ENCODE results near the gene FGF12. TPM values are rescaled to one million over a fixed set of nuclear protein-coding genes. Genes with fewer than 3 reads are reported as not detected.

The FGF12 gene
- polyA plus RNA-seq, 3 donors = not detected

GRCh38 chr3:192382861-192383260 is 344.5 kb downstream of the FGF12 start:
- Histone ChIP-seq H4K20me1 (ENCODE audit: insufficient read depth, low read length) (no peaks in the 10 kb centered on the region), H3K4me2 (replicated peaks; ENCODE audit: extremely low read depth, low read length, poor library complexity, severe bottlenecking) (no peak overlapping the region), H3K36me3 (replicated peaks in 1 of 2; ENCODE audit: control insufficient read depth in 1 of 2, insufficient read depth in 2 of 2, low read length in 2 of 2) (no peaks in the 10 kb centered on the region), H3K27me3 (ENCODE audit: control insufficient read depth in 2 of 2, insufficient read depth in 2 of 2, low read length in 2 of 2) (no peaks in the 10 kb centered on the region), H3K79me2 (ENCODE audit: insufficient read depth, low read length) (no peaks in the 10 kb centered on the region), H3K4me1 (ENCODE audit: control insufficient read depth in 1 of 2, insufficient read depth in 2 of 2, low read length in 2 of 2) (no peaks in the 10 kb centered on the region), H3K4me3 (replicated peaks in 1 of 3; ENCODE audit: low read depth in 2 of 3, low read length in 3 of 3) (no peak overlapping the region), H3K27ac (ENCODE audit: low read depth in 1 of 2, low read length in 2 of 2) (no peak overlapping the region), H3K9me3 (replicated peaks in 1 of 2; ENCODE audit: control insufficient read depth in 1 of 2, insufficient read depth in 1 of 2, low read length in 2 of 2) (no peaks in the 10 kb centered on the region), H3K9ac (ENCODE audit: insufficient read depth, low read length, poor library complexity, severe bottlenecking) (no peak overlapping the region), H2AFZ (ENCODE audit: insufficient read depth, low read depth, low read length, poor library complexity, severe bottlenecking) (no peak overlapping the region)
- no peaks in the 10 kb centered on the region for H3K4me1 Mint-ChIP-seq
- WGBS (ENCODE audit: insufficient coverage) = 25% methylated on average over 2 of the region's 2 CpGs
- intact Hi-C loops (cut with micrococcal nuclease) = no loop called here
- no peak overlapping the region for H3K4me3 Mint-ChIP-seq
- peaks cover 0 to 3% (median 0%) of the 10 kb centered on the region in 3 donors for H3K27me3 Mint-ChIP-seq (ENCODE audit: low read depth in 3 of 3)
- no peak for DNase-seq
- peaks cover 0 to 3% (median 0%) of the 10 kb centered on the region in 7 donors for H3K9me3 Mint-ChIP-seq
- no peak for TF ChIP-seq CTCF (IDR thresholded peaks at IDR 0.05)
- no peaks in the 10 kb centered on the region for H3K36me3 Mint-ChIP-seq
- no peak overlapping the region for H3K27ac Mint-ChIP-seq

GRCh38 chr3:192373586-192373985 is 353.8 kb downstream of the FGF12 start:
- Histone ChIP-seq H3K4me3 (replicated peaks in 1 of 3; ENCODE audit: low read depth in 2 of 3, low read length in 3 of 3) (no peak overlapping the region), H3K27me3 (ENCODE audit: control insufficient read depth in 2 of 2, insufficient read depth in 2 of 2, low read length in 2 of 2) (no peaks in the 10 kb centered on the region), H3K79me2 (ENCODE audit: insufficient read depth, low read length) (no peaks in the 10 kb centered on the region), H3K27ac (ENCODE audit: low read depth in 1 of 2, low read length in 2 of 2) (no peak overlapping the region), H4K20me1 (ENCODE audit: insufficient read depth, low read length) (no peaks in the 10 kb centered on the region), H3K9ac (ENCODE audit: insufficient read depth, low read length, poor library complexity, severe bottlenecking) (no peak overlapping the region), H3K36me3 (replicated peaks in 1 of 2; ENCODE audit: control insufficient read depth in 1 of 2, insufficient read depth in 2 of 2, low read length in 2 of 2) (no peaks in the 10 kb centered on the region), H3K9me3 (replicated peaks in 1 of 2; ENCODE audit: control insufficient read depth in 1 of 2, insufficient read depth in 1 of 2, low read length in 2 of 2) (no peaks in the 10 kb centered on the region), H3K4me1 (ENCODE audit: control insufficient read depth in 1 of 2, insufficient read depth in 2 of 2, low read length in 2 of 2) (no peaks in the 10 kb centered on the region), H2AFZ (ENCODE audit: insufficient read depth, low read depth, low read length, poor library complexity, severe bottlenecking) (no peak overlapping the region), H3K4me2 (replicated peaks; ENCODE audit: extremely low read depth, low read length, poor library complexity, severe bottlenecking) (no peak overlapping the region)
- no peak for DNase-seq
- intact Hi-C loops (cut with micrococcal nuclease) = no loop called here
- Mint-ChIP-seq H3K27me3 (ENCODE audit: low read depth in 3 of 3) (peaks cover 0 to 1% (median 0%) of the 10 kb centered on the region in 3 donors), H3K4me3 (no peak overlapping the region), H3K9me3 (peaks cover 0 to 3% (median 0%) of the 10 kb centered on the region in 7 donors), H3K4me1 (no peaks in the 10 kb centered on the region), H3K27ac (no peak overlapping the region), H3K36me3 (no peaks in the 10 kb centered on the region)
- 100% methylated on average over 1 of the region's 2 CpGs for WGBS (ENCODE audit: insufficient coverage)
- TF ChIP-seq CTCF (IDR thresholded peaks at IDR 0.05) = no peak

All from CD14-positive monocyte (primary cell).